PFSK-1 (cell line): Measurements from ENCODE around the gene ZNF618.

ENCODE experiments used
- FOXP2 ChIP-seq: optimal IDR thresholded peaks from 2 replicates; pipeline ENCODE3; 2011; ENCODE audit warnings: borderline replicate concordance, control low read depth, inconsistent platforms; ENCODE audit not compliant: insufficient read depth; ENCODE audit errors: extremely low read length, extremely low read depth
- POLR2AphosphoS5 ChIP-seq: IDR thresholded peaks from 2 replicates; pipeline ENCODE4 v1.6.1; 2012; ENCODE audit warnings: low read depth, mild to moderate bottlenecking, control low read depth, low read length, moderate library complexity
- TAF1 ChIP-seq: IDR thresholded peaks from 2 replicates; pipeline ENCODE4 v1.6.1; 2012; ENCODE audit warnings: low read length, control low read depth, borderline replicate concordance; ENCODE audit not compliant: insufficient read depth
- TF ChIP-seq, protein P1 (sequence below), 2 experiments: IDR thresholded peaks; 2 replicates each; pipeline versions ENCODE4 v1.6.1 to v1.8.0; 2011 to 2012; ENCODE audit warnings: low read depth in 2 of 2, low read length in 2 of 2, control low read depth in 1 of 2, inconsistent platforms in 1 of 2, mild to moderate bottlenecking in 1 of 2, moderate library complexity in 1 of 2; ENCODE audit not compliant: insufficient read depth in 1 of 2

DNA sequence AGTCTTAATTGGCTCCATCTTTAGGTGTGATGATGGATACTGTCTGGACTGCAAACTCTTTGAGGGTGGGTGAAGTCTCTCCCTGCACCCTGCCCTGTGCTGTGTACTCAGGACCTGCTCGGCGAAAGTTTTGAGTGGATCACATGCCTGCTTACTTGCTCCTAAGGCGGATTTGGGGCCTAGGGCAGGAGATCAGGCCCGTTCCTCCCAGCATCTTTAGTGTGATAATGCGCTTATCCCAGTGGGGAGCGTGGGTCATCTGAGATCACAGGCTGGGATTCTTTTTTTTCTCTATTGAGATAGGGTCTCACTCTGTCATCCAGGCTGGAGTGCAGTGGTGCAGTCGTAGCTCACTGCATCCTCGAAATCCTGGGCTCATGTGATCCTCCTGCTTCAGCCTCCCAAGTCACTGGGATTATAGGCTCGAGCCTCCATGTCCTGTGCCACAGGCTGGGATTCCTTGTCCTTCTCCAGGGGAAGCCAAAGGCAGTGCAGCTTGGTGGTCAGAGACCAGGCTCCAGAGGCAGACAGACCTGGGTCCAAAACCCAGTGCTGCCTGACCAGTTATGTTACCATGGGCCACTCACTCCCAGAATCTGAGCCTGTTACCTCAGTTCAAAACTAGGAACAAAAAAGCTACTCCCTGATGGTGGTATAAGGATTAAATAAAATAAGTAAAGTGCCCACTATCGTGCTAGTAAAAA, 59.7 kb downstream of the ZNF618 start:
- TF ChIP-seq, protein P1, sequence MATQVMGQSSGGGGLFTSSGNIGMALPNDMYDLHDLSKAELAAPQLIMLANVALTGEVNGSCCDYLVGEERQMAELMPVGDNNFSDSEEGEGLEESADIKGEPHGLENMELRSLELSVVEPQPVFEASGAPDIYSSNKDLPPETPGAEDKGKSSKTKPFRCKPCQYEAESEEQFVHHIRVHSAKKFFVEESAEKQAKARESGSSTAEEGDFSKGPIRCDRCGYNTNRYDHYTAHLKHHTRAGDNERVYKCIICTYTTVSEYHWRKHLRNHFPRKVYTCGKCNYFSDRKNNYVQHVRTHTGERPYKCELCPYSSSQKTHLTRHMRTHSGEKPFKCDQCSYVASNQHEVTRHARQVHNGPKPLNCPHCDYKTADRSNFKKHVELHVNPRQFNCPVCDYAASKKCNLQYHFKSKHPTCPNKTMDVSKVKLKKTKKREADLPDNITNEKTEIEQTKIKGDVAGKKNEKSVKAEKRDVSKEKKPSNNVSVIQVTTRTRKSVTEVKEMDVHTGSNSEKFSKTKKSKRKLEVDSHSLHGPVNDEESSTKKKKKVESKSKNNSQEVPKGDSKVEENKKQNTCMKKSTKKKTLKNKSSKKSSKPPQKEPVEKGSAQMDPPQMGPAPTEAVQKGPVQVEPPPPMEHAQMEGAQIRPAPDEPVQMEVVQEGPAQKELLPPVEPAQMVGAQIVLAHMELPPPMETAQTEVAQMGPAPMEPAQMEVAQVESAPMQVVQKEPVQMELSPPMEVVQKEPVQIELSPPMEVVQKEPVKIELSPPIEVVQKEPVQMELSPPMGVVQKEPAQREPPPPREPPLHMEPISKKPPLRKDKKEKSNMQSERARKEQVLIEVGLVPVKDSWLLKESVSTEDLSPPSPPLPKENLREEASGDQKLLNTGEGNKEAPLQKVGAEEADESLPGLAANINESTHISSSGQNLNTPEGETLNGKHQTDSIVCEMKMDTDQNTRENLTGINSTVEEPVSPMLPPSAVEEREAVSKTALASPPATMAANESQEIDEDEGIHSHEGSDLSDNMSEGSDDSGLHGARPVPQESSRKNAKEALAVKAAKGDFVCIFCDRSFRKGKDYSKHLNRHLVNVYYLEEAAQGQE (IDR thresholded peaks at IDR 0.05; ENCODE audit: insufficient read depth in 1 of 2, low read depth in 2 of 2, low read length in 2 of 2) = no peak
- TF ChIP-seq TAF1 (no peak), POLR2AphosphoS5 (no peak), FOXP2 (no peak)
